CD4-positive, alpha-beta T cell treated with Interleukin-2 at 100 ng/mL for 4 hours (primary cell): ENCODE results near the gene CYP19A1.
A peak's percentile ranks its signal among the peaks of the same experiment; 100 is the strongest.

ENCODE experiments used
- DNase-seq: peaks from one replicate; pipeline ENCODE4 v3.0.0-alpha.2; 2020; ENCODE audit warnings: low spot score

The CYP19A1 gene

GRCh38 chr15:51338496-51338895 lies at the start of gene CYP19A1:
Gene CYP19A1 (minus strand): TSS chr15:51338596. CDS start chr15:51242912, 95,684 bp downstream.
- DNase-seq, result no peak

DNA sequence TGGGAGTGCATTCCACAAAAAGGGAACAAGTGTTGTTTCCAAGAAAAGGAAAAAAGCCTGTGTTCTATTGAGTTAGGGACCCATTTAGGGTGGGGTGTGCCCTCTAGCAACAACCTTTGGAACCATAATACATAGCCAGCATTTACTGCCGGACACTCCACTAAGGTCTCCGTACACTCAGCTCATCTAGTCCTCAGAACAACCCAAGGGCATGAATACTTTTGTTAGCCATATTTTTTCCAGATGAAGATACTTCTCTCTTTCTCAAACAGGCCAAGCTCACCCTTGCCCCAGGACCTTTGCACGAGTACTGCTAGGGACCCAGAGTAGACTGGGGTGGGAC lies 49.3 kb upstream of the CYP19A1 start:
- DNase-seq, result no peak

DNA sequence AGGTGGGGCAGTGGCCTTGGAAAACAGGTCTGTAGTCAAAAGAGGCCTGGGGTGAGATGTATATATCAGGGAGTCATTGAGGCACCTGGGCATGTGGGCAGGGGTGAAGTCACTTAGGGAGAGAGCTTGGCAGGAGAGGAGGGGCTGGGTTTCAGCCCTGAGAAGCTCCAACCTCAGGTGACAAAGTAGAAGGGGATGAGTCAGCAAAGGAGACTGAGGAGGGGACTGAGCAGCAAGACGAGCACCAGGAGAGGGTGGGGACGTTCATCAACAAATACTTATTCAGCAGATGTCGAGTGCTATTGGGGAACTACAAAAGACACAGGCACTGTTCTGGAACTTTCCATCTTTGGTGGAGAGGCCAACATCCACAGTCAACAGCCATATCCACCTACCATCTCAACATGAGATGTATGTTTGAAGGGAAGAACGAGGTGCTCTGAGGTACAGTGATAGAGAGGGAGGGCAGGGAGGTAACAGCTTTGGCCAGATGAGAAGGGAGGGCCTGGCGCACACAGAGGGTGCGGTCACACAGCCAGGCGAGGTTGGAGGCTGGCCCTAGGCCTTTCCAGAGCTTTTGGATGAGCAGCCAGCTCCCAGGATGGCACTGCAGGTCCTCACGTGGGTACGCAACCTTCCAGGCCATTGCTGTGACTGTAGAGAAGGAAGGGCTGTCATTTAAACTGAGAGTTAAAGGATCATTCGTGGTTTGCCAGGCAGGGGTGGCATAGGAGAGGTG lies 48.7 kb upstream of the CYP19A1 start:
- no peak for DNase-seq

- DNase-seq, result no peak
Measured at GRCh38 chr15:51386486-51386885, 48.1 kb upstream of the CYP19A1 start.

DNA sequence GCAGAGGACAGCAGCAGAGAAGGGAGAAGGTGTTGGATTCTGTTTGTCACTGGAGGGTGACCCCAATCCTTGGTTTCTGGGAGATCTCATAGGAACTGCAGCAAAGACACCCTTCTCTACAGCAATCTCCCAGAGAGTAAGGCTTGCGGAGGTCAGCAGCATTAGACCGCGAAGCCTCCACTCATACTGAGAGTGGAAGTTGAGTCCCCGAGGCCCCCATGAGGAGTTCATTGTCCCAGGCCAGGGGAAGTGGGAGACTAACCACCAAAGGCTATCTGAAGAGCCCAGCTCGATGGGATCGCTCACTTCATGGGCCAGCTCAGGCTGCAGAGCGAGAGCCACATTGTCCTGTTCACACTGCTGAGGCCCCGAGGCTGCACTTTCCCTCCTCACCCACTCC lies 47.6 kb upstream of the CYP19A1 start:
- DNase-seq, result no peak

DNA sequence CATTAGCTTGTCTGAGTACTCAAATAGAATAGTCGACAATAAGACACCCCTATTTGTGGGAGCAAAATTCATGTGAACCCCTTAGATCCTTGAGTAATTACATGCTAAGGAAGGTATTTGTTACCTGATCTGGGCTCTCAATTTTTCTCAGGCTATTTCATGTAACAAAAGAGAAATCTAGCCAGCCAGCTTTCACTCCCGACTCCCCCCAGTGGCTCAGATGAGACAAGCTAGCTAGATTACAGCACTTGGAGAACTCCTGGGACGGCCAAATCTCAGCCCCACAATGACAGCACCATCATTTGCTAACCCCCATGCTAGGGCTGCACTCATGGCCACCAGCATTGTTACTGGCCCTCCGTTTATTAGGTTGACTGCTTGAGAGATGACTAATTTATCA lies 44.4 kb upstream of the CYP19A1 start:
- DNase-seq, result no peak

DNA sequence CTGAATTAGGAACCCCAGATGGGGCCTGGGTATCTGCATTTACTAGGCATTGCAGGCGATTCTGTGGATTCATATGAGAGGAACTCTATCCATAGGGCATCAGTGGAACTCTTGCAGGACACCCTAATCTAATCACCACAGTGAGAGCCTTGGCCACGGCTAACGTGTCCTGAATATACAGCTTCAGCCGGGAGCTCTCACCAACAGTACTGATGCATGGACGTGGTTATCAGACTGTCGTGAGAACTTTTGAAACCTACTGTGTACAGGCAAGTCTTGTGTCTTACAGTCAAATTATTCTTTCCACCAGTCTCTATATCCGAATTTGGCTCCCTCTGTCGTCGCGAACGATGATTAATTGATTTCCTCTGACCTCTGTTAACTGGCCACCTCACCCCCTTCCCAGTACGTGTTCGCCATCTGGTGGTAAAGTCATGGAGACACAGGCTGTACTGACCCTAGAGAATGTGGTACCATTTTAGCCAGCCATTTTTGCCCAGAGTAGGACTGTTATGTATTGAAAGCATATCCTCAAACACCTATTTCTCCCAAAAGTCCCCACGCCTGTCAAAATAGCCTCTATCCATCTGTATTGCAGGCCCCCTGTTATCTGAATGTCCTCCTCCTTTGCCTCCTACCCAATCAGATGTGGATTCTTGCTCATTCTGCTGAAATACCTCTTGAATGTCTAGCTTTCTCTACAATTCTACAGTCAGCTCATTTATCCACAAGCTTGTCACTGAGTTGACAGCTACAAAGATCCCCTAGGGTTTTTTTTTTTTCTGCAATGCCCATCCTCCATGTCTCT lies 42.8 kb upstream of the CYP19A1 start:
- DNase-seq, result peak; percentile 12

DNA sequence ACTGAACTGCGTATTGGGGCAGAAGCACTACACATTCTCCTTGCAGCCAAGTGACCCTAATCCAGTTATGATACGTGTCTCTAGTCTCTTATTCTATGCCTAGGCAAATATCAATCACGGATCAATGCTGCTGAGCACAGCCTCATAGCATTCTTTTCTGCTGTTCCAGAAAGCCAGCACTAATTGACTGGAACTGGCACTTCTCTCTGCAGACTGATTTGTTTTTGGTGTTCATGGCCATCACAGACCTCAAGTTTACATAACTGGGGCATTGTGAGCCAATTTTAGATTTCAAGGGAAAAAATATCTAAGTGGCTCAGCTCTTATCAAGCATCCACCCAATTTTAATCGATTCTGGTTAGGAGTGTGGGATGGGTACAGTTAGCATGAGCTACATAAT lies 41.0 kb upstream of the CYP19A1 start:
- DNase-seq, result no peak

GRCh38 chr15:51378406-51378805 lies 40.0 kb upstream of the CYP19A1 start:
- no peak for DNase-seq

DNA sequence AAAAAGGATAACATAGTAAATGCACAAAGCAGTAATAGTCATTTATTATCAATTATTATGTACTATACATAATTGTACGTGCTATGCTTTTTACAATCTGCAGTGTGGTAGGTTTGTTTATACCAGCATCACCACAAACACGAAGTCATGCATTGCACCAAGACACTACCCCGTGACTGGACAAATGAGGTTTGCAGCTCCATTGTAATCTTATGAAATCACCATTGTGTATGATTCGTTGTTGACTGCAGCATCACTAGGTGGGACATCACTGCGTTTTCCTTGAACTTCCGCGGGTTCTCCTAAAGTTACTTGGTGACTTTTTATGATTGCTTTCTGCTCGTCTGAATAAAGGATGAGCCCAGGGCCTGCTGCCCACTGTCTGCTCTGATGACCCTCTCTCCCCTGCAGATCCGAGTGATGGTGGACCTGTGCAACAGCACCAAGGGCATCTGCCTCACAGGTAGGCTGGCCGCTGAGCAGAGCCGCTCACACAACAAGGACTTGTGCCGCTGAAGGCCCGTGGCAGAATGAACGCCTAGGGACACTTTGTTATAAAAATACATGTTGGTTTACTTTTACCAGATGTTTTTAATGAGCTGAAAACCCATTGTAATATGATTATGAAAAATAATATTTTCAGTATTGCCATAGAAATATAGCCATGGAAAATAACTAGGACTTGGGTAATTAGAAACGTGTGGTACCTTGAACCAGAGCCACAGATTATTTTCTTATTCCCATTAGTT lies 38.8 kb upstream of the CYP19A1 start:
- no peak for DNase-seq

DNA sequence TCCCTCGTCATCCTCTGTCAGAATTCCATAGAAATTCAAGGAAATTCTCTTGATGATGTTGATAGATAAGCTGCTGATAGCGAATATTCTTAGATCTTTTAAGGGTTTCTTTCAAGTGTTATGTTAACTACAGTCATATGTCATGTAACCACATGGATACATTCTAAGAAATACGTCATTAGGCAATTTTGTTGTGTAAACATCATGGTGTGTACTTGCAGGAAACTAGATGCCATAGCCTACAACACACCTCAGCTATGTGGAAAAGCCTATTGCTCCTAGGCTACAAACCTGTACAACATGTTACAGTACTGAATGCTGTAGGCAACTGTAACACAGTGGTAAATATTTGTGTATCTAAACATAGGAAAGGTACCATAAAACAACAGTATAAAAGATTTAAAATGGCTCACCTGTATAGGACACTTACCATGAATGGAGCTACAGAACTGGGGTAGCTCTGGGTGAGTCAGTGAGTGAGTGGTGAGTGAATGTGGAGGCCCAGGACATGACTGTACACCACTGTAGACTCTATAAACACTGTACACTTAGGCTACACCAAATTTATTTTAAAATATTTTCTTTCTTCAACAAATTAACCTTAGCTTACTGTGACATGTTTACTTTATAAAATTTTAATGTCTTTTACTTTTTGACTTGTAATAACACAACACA lies 37.7 kb upstream of the CYP19A1 start:
- no peak for DNase-seq

DNA sequence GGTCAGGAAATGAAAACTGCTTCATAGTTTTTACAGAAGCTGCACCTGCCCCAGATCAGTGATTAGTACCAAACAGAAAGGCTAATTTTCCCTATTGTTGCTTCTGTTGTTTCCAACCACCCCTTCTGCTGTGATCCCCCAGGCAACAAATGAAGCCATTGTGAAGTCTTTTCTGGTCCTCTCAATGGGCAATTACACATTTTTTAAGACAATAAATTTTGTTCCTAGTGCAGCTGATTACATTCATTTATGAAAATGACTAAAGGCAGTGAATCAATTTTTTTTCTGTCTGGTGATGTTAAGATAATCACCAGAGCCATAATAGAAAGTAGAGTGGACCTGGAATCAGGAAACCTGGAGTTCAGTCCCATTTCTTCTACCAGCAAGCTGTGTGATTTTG lies 35.7 kb upstream of the CYP19A1 start:
- no peak for DNase-seq

DNA sequence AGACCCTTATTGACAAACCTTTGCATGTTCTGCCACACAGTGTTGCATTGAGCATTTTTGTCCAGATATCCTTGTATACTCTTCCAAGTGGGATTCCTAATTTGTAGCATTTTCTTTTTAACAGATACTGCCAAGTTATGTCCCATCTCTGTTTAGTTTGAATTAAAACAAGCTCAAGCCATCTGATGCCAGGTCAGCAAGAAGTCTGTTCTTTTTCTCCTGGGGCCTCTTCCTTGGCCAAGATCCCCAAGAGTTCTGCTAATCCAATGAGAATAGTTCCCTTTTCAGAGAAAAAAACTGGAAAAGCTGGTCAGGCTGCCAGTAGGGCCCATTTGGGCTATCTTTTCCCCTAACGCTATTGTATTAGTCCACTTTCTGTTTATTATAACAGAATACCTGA lies 32.9 kb upstream of the CYP19A1 start:
- DNase-seq, result no peak

DNA sequence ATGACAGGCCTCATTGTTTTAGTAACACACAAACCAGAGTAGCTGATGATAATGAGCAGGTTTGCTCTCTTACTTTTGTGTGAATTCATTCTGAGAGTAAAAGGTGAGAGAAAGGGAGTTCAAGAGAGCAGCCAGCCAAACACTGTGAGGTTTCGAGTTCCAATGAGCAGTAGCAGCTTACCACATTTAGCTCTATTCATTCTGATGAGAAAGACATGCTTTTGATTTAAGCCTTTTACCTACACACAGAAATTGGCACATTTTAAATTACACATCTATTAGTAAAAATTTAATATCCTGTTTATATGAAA lies 31.0 kb upstream of the CYP19A1 start:
- no peak for DNase-seq

DNA sequence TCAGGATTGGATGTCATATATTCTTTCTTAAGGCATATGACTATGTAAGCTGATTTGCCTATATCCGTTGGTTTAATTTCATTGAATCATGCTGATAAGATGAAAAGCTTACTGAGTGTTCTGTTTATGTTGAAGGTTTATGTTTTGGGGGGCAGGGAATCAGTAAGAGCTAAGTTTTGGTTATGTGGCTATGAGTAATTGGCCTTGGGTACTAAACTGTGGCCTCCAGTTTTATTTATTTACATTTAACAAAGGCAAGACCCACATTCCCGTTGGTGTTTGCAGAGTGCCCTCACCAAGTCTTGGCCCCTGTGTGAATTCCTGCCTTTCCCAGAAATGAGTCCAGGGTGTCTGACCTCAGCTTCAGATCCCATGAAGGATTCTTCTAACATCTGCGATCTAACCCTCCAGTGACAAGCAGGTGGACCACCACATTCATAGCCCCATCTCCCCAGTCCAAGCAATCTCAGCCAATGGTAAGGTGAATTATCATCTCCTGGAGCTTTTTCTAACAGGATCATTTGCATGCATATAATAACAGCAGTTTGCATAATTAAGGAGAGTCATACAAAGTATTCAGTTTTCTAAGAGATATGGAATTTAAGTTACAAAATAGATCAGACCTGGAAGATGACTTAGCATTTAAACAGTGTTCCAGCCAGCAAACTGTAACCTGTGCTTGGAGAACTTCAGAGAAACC lies 30.5 kb upstream of the CYP19A1 start:
- no peak for DNase-seq

- DNase-seq, result no peak
Measured at GRCh38 chr15:51368307-51368706, 29.9 kb upstream of the CYP19A1 start.

DNA sequence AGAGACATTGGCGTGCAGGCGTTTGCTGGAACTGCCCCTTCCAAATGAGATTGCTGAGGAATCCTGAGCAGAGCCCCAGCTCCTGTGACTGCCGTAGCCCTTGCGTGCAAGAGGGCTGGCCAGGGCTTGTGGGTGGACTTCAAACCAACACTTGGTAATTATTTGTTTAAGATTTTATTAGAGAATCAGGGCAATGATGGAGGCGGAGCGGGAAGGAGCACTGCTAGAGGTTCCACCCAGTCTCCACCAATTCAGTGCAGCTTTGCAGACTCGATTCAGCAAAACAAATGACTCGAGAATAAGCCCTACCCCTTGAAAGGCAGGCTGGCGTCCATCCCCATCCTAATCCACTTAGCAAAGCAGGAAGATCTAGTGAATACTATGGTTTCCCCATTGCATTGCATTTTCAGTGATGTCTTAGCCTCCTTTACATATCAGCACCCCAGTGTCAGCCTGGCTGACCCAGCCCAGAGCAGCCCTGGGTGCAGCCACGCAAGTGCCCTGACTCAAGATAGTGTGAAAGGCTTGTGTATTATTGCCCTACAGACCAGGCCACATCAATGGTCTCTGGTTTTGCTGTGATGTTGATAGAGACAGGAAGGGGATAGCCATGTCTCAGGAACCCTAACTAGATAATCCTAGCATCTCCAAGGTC lies 29.1 kb upstream of the CYP19A1 start:
- no peak for DNase-seq

DNA sequence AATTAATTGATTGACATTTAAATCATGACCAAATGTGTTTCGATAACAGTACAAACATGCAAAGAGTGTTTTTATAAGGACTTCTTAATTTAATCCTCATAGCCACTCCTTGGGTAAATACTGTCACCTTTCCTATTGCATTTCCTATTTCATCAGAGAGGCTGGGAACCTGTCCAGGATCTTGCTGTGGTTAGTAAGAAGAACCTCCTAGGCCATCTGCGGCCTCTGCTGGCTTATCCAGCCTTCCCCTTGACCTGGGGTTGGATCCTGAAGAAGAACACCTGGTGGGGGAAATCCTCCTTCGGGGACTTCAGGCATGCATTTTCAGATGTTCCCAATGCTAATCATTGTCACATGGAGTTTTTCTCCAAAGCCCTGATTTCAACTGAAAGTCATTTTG lies 28.5 kb upstream of the CYP19A1 start:
- no peak for DNase-seq

DNA sequence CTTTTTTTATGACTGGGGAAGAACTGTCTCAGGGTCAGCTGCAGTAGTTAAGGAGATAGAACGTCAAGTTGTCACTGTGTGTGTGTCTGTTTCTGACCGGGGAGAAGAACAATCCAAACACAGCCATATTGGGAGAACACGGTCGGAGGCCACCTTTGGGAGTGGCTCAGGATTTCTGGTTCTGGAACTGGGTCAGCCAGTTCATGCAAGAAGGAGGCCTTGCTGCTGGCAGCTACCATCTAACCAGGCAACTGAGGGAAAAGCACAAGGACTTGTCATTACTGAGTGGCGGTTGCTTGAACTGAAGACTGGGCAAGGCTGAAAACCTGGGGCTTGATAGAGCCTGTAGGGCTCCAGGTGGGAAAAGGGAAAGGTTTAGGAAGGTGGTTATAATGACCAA lies 27.7 kb upstream of the CYP19A1 start:
- no peak for DNase-seq

DNA sequence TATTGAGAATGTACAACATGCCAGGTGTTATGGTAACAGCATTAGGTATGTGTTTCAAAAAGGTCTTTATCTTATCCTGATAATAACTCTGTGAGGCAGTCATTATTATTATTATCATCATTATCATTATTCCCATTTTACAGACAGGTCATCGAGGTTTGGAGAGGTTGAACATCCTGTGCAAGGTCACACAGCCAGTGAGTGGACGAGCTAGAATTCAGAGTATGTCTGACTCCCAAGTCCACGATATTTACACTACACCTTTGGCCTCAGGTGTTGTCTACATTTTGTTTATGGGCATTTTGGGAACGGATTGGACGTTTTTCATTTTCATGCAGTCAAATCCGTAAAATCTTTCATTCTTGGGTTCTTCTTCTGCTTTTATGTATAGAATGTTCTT lies 27.0 kb upstream of the CYP19A1 start:
- DNase-seq, result no peak

- DNase-seq, result no peak
Measured at GRCh38 chr15:51363383-51363782, 25.0 kb upstream of the CYP19A1 start.
